HG03045 (cell line): ENCODE data around the gene FBXO33.
A peak's percentile ranks its signal among the peaks of the same experiment; 100 is the strongest.

Source experiments
- ATAC-seq: cut with Tn5 transposase; IDR thresholded peaks from one replicate; pipeline ENCODE4 v1.9.1; 2021; ENCODE audit warnings: mild to moderate bottlenecking, moderate library complexity; ENCODE audit not compliant: unreplicated experiment

FBXO33 gene

GRCh38 chr14:39432179-39432618 lies at the start of gene FBXO33:
TSS of gene FBXO33 (minus strand) at chr14:39432433. CDS start at chr14:39432162, 271 bp downstream.
- peak; percentile 87 for ATAC-seq

GRCh38 chr14:39474416-39474911 lies 42.2 kb upstream of the FBXO33 start:
- ATAC-seq: peak; percentile 99

- ATAC-seq: no peak
These were observed 39.8 kb upstream of the FBXO33 start for GRCh38 chr14:39472078-39472477.

GRCh38 chr14:39469094-39469710 lies 37.0 kb upstream of the FBXO33 start:
- peak; percentile 95 for ATAC-seq

GRCh38 chr14:39467889-39468524 lies 35.8 kb upstream of the FBXO33 start:
- peak; percentile 77 for ATAC-seq

GRCh38 chr14:39459795-39460478 lies 27.7 kb upstream of the FBXO33 start:
- no peak for ATAC-seq

GRCh38 chr14:39456702-39457250 lies 24.5 kb upstream of the FBXO33 start:
- ATAC-seq: no peak

- no peak for ATAC-seq
These were observed 22.8 kb upstream of the FBXO33 start for GRCh38 chr14:39454906-39455539.

- ATAC-seq: no peak
These were observed 20.4 kb upstream of the FBXO33 start for GRCh38 chr14:39452680-39453079.

- ATAC-seq: peak; percentile 48
These were observed 19.6 kb upstream of the FBXO33 start for GRCh38 chr14:39451811-39452210.

GRCh38 chr14:39447175-39447661 lies 15.0 kb upstream of the FBXO33 start:
- ATAC-seq: no peak

GRCh38 chr14:39446131-39446744 lies 14.0 kb upstream of the FBXO33 start:
- peak; percentile 45 for ATAC-seq

GRCh38 chr14:39442293-39442692 lies 10.1 kb upstream of the FBXO33 start:
- ATAC-seq: no peak

GRCh38 chr14:39441805-39442204 lies 9.6 kb upstream of the FBXO33 start:
- ATAC-seq: no peak

GRCh38 chr14:39440975-39441374 lies 8.7 kb upstream of the FBXO33 start:
- no peak for ATAC-seq

- ATAC-seq: no peak
These were observed 3.0 kb upstream of the FBXO33 start for GRCh38 chr14:39435241-39435640.

GRCh38 chr14:39434401-39434800 lies 2.2 kb upstream of the FBXO33 start:
- no peak for ATAC-seq

- no peak for ATAC-seq
These were observed 1.2 kb upstream of the FBXO33 start for GRCh38 chr14:39433452-39433813.

GRCh38 chr14:39432619-39433451 lies 602 bp upstream of the FBXO33 start:
- peak; percentile 67 for ATAC-seq
